Left lung (tissue), 10 donors: Measurements from ENCODE around the gene CLMN. TPM values are rescaled to one million over a fixed set of nuclear protein-coding genes. Genes with fewer than 3 reads are reported as not detected.

Experiments used
- ATAC-seq: fragments of 200-7000 bp; cut with Tn5 transposase; one replicate; pipeline ENCODE4 v1.9.1; 2020; ENCODE audit warnings: moderate library complexity
- DNase-seq, 4 donors: peaks; one replicate each; pipeline ENCODE4 v3.0.0-alpha.2; 2013 to 2020
- H3K27ac ChIP-seq, 2 donors: fragments of 200-600 bp; sonication (generic) in 1 of 2; one replicate each; pipeline versions ENCODE4 v1.5.0 to v1.8.0; 2020 to 2021
- H3K27me3 ChIP-seq, 2 donors: fragments of 200-600 bp; sonication (generic) in 1 of 2; one replicate each; pipeline versions ENCODE4 v1.5.0 to v1.8.0; 2020 to 2021
- H3K36me3 ChIP-seq, 2 donors: fragments of 200-600 bp; sonication (generic) in 1 of 2; one replicate each; pipeline versions ENCODE4 v1.5.0 to v1.8.0; 2020 to 2021
- H3K4me1 ChIP-seq, 2 donors: fragments of 200-600 bp; one replicate each; pipeline ENCODE4 v1.8.0; 2021
- H3K4me3 ChIP-seq, 2 donors: fragments of 200-600 bp; sonication (generic) in 1 of 2; one replicate each; pipeline versions ENCODE4 v1.5.0 to v1.8.0; 2020 to 2021; ENCODE audit warnings: mild to moderate bottlenecking in 1 of 2
- H3K9me3 ChIP-seq, 2 donors: fragments of 200-600 bp; sonication (generic) in 1 of 2; one replicate each; pipeline versions ENCODE4 v1.5.0 to v1.8.0; 2020 to 2021
- intact Hi-C, 2 donors: fragments of 100-400 bp; cut with DNase I; formaldehyde crosslinking; loops; one replicate each; pipeline versions ENCODE4 v1.11.2 to v1.14.2; 2022
- polyA plus RNA-seq, 6 donors: library from polyadenylated mRNA; unstranded; fragments of 120-200 nt; gene quantifications; one replicate each; pipeline ENCODE4 v1.2.1, GENCODE V29; 2013; ENCODE audit not compliant: insufficient read length in 6 of 6
- total RNA-seq, 2 donors: library from RNA; stranded (reverse); fragmentation: NEBNext Ultra II Directional; extraction: Animal tissue kit (Norgen Biotek cat#: 25700); gene quantifications; one replicate each; pipeline ENCODE4 v1.2.1, GENCODE V29; 2021
- TF ChIP-seq, protein P1 (sequence below), 2 donors: fragments of 200-600 bp; sonication (generic) in 1 of 2; IDR thresholded peaks; one replicate each; pipeline versions ENCODE4 v1.5.0 to v1.8.0; 2021; ENCODE audit warnings: antibody characterized with exemption in 2 of 2
- donor health status: DM: no; HTN: yes; CAD: no.
- donor health status: DM: no; HTN: no; CAD: no.

Gene CLMN
- total and polyA plus RNA-seq, 8 donors, result 10.3 to 30.0 (median 12.6) TPM

- H3K4me1 ChIP-seq, result peaks cover 0 to 15% of the 10 kb centered on the region in 2 donors
- H3K4me3 ChIP-seq, result no peak overlapping the region
- ATAC-seq, result no peak
- DNase-seq, result no peak
- no peak overlapping the region for H3K27ac ChIP-seq
- intact Hi-C loops, result no loop called here
- H3K36me3 ChIP-seq, result no peaks in the 10 kb centered on the region
- TF ChIP-seq, protein P1, sequence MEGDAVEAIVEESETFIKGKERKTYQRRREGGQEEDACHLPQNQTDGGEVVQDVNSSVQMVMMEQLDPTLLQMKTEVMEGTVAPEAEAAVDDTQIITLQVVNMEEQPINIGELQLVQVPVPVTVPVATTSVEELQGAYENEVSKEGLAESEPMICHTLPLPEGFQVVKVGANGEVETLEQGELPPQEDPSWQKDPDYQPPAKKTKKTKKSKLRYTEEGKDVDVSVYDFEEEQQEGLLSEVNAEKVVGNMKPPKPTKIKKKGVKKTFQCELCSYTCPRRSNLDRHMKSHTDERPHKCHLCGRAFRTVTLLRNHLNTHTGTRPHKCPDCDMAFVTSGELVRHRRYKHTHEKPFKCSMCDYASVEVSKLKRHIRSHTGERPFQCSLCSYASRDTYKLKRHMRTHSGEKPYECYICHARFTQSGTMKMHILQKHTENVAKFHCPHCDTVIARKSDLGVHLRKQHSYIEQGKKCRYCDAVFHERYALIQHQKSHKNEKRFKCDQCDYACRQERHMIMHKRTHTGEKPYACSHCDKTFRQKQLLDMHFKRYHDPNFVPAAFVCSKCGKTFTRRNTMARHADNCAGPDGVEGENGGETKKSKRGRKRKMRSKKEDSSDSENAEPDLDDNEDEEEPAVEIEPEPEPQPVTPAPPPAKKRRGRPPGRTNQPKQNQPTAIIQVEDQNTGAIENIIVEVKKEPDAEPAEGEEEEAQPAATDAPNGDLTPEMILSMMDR (IDR thresholded peaks at IDR 0.05), result no peak
- no peaks in the 10 kb centered on the region for H3K9me3 ChIP-seq
- no peaks in the 10 kb centered on the region for H3K27me3 ChIP-seq
Measured at GRCh38 chr14:95255013-95255412, 64.7 kb downstream of the CLMN start.

GRCh38 chr14:95254288-95254687 is 65.4 kb downstream of the CLMN start:
- Histone ChIP-seq H3K4me3 (no peak overlapping the region), H3K36me3 (no peaks in the 10 kb centered on the region), H3K9me3 (no peaks in the 10 kb centered on the region), H3K4me1 (peaks cover 0 to 15% of the 10 kb centered on the region in 2 donors), H3K27me3 (no peaks in the 10 kb centered on the region), H3K27ac (no peak overlapping the region)
- DNase-seq (no peak), ATAC-seq (no peak)
- intact Hi-C loops, result no loop called here
- TF ChIP-seq, protein P1 (IDR thresholded peaks at IDR 0.05), result no peak

DNA sequence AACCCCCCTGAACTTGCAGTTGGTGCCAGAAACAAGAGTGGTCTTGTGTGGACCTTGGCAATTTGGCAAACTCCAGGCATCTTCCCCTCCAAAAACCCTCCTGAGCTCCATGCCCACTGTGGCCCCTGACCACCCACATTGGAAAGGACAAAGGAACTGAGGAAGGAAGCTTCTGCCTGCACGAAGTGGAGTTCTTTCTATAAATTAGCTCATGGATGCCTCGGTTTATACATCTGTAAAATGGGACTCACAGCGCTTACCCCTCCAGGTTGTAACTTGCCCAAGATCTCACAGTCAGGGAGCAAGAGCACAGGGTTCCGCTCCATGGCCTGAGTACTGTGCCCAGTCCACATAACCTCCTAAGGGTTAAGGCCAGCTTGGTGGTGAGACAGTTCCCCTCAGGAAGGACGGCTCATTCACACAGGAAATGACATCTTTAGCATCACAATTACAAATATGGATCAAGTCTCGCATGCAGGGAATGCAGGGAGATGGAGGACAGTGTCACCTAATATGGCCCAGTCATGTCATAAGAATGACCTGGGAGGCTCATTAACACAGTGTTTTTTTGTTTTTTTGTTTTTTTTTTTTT is 66.6 kb downstream of the CLMN start:
- peaks cover 0 to 15% of the 10 kb centered on the region in 2 donors for H3K4me1 ChIP-seq
- no peak overlapping the region for H3K4me3 ChIP-seq
- TF ChIP-seq, protein P1 (IDR thresholded peaks at IDR 0.05), result no peak
- intact Hi-C loops, result no loop called here
- DNase-seq, result no peak
- H3K36me3 ChIP-seq, result no peaks in the 10 kb centered on the region
- H3K27me3 ChIP-seq, result no peaks in the 10 kb centered on the region
- H3K9me3 ChIP-seq, result no peaks in the 10 kb centered on the region
- ATAC-seq, result no peak
- H3K27ac ChIP-seq, result no peak overlapping the region

DNA sequence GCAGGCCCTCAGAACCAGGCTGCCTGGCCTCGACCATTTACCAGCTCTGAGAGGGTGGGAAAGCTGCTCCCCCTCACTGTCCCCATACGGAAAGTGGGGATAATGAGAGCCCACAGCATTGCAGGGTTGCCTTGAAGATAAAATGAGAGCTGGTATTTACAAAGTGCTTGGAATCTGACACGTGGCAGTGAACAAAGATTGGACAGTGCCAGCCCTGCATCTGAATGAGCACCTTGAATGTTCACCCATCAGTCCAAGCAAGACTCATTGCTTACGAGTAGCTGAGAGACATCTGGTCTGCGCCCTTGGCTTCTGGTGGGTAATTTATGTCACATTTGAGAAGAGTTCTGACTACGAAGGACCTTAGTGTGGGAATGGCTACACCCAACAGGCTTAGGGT is 67.5 kb downstream of the CLMN start:
- Histone ChIP-seq H3K4me3 (no peak overlapping the region), H3K27me3 (no peaks in the 10 kb centered on the region), H3K36me3 (no peaks in the 10 kb centered on the region), H3K27ac (no peak overlapping the region), H3K9me3 (no peaks in the 10 kb centered on the region), H3K4me1 (peaks cover 0 to 15% of the 10 kb centered on the region in 2 donors)
- TF ChIP-seq, protein P1 (IDR thresholded peaks at IDR 0.05), result no peak
- intact Hi-C loops, result no loop called here
- ATAC-seq (no peak), DNase-seq (no peak)

- ATAC-seq (no peak), DNase-seq (no peak)
- Histone ChIP-seq H3K27ac (no peak overlapping the region), H3K27me3 (no peaks in the 10 kb centered on the region), H3K4me3 (no peak overlapping the region), H3K4me1 (peaks cover 0 to 10% of the 10 kb centered on the region in 2 donors), H3K36me3 (no peaks in the 10 kb centered on the region), H3K9me3 (no peaks in the 10 kb centered on the region)
- TF ChIP-seq, protein P1 (IDR thresholded peaks at IDR 0.05), result no peak
- intact Hi-C loops, result no loop called here
Measured at GRCh38 chr14:95250936-95251335, 68.8 kb downstream of the CLMN start.
